ENCODE results near the gene LGR4.

The LGR4 gene

DNA sequence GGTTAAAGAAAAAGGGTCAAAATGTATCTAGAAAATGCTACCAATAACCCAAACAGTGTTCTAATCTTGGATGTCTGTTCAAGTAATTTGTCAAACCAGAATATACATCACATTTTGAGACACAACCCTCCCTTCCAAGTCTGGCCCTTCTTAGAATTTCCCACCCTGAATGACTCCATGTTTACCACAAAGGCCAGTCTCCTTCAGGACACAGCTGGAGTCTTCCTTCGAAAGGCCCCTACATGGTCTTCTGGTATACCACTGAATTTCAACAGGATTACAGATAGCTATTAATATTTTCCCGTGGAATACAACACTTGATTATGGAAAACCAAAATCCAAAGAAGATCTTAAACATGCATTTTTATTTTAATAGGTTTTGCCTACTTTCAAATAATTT, 119.8 kb downstream of the LGR4 start:
- H3K9me2 ChIP-seq (replicated peaks; ENCODE audit: control insufficient read depth, low read length), result no peaks in the 10 kb centered on the region
- no peaks in the 10 kb centered on the region for H3K27me3 ChIP-seq (ENCODE audit: control insufficient read depth, low read length)
- H3K36me3 ChIP-seq (ENCODE audit: control insufficient read depth, low read length), result peaks cover 25% of the 10 kb centered on the region
- H3K9me3 ChIP-seq (ENCODE audit: control insufficient read depth, insufficient read depth, low read length), result no peaks in the 10 kb centered on the region
- no peaks in the 10 kb centered on the region for H3K79me2 ChIP-seq (ENCODE audit: control insufficient read depth, low read length)
- no peak overlapping the region for H3K27ac ChIP-seq (ENCODE audit: low read depth, low read length)
- no peaks in the 10 kb centered on the region for H3K4me1 ChIP-seq (ENCODE audit: control insufficient read depth, low read length)
- H4K20me1 ChIP-seq (ENCODE audit: control insufficient read depth, insufficient read depth, low read depth, low read length), result no peaks in the 10 kb centered on the region
- H3K4me3 ChIP-seq (ENCODE audit: low read length), result no peak overlapping the region
- no peak overlapping the region for H3K4me2 ChIP-seq (ENCODE audit: low read length)
- H3F3A ChIP-seq (ENCODE audit: control insufficient read depth, insufficient read depth), result no peaks in the 10 kb centered on the region
- TF ChIP-seq, protein P1, sequence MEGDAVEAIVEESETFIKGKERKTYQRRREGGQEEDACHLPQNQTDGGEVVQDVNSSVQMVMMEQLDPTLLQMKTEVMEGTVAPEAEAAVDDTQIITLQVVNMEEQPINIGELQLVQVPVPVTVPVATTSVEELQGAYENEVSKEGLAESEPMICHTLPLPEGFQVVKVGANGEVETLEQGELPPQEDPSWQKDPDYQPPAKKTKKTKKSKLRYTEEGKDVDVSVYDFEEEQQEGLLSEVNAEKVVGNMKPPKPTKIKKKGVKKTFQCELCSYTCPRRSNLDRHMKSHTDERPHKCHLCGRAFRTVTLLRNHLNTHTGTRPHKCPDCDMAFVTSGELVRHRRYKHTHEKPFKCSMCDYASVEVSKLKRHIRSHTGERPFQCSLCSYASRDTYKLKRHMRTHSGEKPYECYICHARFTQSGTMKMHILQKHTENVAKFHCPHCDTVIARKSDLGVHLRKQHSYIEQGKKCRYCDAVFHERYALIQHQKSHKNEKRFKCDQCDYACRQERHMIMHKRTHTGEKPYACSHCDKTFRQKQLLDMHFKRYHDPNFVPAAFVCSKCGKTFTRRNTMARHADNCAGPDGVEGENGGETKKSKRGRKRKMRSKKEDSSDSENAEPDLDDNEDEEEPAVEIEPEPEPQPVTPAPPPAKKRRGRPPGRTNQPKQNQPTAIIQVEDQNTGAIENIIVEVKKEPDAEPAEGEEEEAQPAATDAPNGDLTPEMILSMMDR (IDR thresholded peaks at IDR 0.05; ENCODE audit: low read depth, low read length, poor library complexity, severe bottlenecking), result no peak
- no peak for TF ChIP-seq EZH2phosphoT487 (IDR thresholded peaks at IDR 0.05; ENCODE audit: borderline replicate concordance, low read length)

DNA sequence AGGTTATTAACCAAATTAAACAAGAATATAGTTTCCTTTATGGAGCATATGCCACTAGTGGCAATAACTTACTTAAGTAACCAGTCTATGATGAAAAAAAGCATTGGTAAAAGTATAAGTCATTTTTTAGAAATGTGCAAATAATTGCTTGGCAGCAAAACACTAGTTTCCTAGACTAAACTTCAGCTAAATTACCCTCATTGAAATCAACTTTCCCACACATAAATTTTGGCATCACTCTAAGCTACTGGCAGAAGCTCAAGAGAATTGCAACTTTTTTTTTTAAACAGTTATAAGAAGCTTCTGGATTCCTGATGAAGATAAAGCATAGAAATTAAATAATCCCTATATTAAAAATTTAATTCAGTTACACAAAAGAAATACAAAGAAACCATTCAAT, 122.1 kb downstream of the LGR4 start:
- no peak overlapping the region for H3K4me2 ChIP-seq (ENCODE audit: low read length)
- no peak overlapping the region for H3K4me3 ChIP-seq (ENCODE audit: low read length)
- no peaks in the 10 kb centered on the region for H3K9me3 ChIP-seq (ENCODE audit: control insufficient read depth, insufficient read depth, low read length)
- TF ChIP-seq, protein P1 (IDR thresholded peaks at IDR 0.05; ENCODE audit: low read depth, low read length, poor library complexity, severe bottlenecking), result no peak
- no peak for TF ChIP-seq EZH2phosphoT487 (IDR thresholded peaks at IDR 0.05; ENCODE audit: borderline replicate concordance, low read length)
- H3K4me1 ChIP-seq (ENCODE audit: control insufficient read depth, low read length), result no peaks in the 10 kb centered on the region
- H3K27me3 ChIP-seq (ENCODE audit: control insufficient read depth, low read length), result no peaks in the 10 kb centered on the region
- H3K79me2 ChIP-seq (ENCODE audit: control insufficient read depth, low read length), result no peaks in the 10 kb centered on the region
- peaks cover 30% of the 10 kb centered on the region for H3K36me3 ChIP-seq (ENCODE audit: control insufficient read depth, low read length)
- H3F3A ChIP-seq (ENCODE audit: control insufficient read depth, insufficient read depth), result no peaks in the 10 kb centered on the region
- no peaks in the 10 kb centered on the region for H4K20me1 ChIP-seq (ENCODE audit: control insufficient read depth, insufficient read depth, low read depth, low read length)
- H3K27ac ChIP-seq (ENCODE audit: low read depth, low read length), result no peak overlapping the region
- no peaks in the 10 kb centered on the region for H3K9me2 ChIP-seq (replicated peaks; ENCODE audit: control insufficient read depth, low read length)

DNA sequence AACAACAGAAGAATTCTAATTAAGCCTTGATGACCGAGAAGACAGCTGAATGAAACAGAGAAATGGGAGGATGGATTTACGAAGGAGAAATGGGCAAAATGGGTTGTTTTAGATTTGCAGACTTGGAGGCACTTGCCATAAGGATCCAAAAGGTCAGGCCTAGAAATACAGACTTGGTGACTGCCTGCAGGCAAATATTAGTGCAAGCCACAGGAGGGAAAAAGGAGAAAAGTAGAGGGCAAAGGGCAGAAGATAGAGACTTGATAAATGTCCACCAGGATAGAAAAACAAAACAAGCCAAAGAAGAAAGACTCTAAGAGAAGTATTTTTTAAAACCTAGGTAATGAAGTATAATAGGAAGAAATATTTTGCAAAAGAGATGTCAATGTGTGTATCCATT, 122.7 kb downstream of the LGR4 start:
- no peak overlapping the region for H3K4me2 ChIP-seq (ENCODE audit: low read length)

More for the DNA sequence above, 122.7 kb downstream of the LGR4 start:
- no peaks in the 10 kb centered on the region for H4K20me1 ChIP-seq (ENCODE audit: control insufficient read depth, insufficient read depth, low read depth, low read length)
- no peaks in the 10 kb centered on the region for H3K27me3 ChIP-seq (ENCODE audit: control insufficient read depth, low read length)
- H3K36me3 ChIP-seq (ENCODE audit: control insufficient read depth, low read length), result peaks cover 30% of the 10 kb centered on the region
- no peak overlapping the region for H3K4me3 ChIP-seq (ENCODE audit: low read length)
- H3F3A ChIP-seq (ENCODE audit: control insufficient read depth, insufficient read depth), result no peaks in the 10 kb centered on the region
- H3K4me1 ChIP-seq (ENCODE audit: control insufficient read depth, low read length), result no peaks in the 10 kb centered on the region
- no peak overlapping the region for H3K27ac ChIP-seq (ENCODE audit: low read depth, low read length)
- H3K9me3 ChIP-seq (ENCODE audit: control insufficient read depth, insufficient read depth, low read length), result no peaks in the 10 kb centered on the region
- no peaks in the 10 kb centered on the region for H3K9me2 ChIP-seq (replicated peaks; ENCODE audit: control insufficient read depth, low read length)
- TF ChIP-seq, protein P1 (IDR thresholded peaks at IDR 0.05; ENCODE audit: low read depth, low read length, poor library complexity, severe bottlenecking), result no peak
- no peak for TF ChIP-seq EZH2phosphoT487 (IDR thresholded peaks at IDR 0.05; ENCODE audit: borderline replicate concordance, low read length)
- no peaks in the 10 kb centered on the region for H3K79me2 ChIP-seq (ENCODE audit: control insufficient read depth, low read length)

All from DOHH2 (cell line).